ENCODE data around the gene NDUFV1.

DNA sequence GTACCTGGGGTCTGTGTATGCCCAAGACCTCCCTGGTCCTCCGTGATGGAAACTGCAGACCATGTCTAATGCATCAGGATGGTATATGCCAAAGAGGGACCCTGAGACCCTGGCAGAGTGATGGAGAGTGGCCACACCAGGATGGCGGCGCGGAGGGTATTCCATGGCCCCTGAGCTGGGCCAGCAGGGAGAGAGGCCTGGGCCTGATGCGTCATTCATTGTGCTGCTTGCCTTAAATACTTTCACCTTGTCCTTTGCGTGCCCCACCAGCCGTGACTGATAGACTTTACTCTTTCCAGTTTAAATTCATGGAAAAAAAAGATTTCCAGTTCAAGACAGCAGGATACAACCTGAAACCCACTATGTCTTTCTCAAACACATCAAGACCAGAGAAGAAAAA, 5.6 kb upstream of the NDUFV1 start:
- TF ChIP-seq, protein P1, sequence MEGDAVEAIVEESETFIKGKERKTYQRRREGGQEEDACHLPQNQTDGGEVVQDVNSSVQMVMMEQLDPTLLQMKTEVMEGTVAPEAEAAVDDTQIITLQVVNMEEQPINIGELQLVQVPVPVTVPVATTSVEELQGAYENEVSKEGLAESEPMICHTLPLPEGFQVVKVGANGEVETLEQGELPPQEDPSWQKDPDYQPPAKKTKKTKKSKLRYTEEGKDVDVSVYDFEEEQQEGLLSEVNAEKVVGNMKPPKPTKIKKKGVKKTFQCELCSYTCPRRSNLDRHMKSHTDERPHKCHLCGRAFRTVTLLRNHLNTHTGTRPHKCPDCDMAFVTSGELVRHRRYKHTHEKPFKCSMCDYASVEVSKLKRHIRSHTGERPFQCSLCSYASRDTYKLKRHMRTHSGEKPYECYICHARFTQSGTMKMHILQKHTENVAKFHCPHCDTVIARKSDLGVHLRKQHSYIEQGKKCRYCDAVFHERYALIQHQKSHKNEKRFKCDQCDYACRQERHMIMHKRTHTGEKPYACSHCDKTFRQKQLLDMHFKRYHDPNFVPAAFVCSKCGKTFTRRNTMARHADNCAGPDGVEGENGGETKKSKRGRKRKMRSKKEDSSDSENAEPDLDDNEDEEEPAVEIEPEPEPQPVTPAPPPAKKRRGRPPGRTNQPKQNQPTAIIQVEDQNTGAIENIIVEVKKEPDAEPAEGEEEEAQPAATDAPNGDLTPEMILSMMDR (IDR thresholded peaks at IDR 0.05): no peak
- no peak for TF ChIP-seq EZH2 (IDR thresholded peaks at IDR 0.05; ENCODE audit: borderline replicate concordance, insufficient read depth, low read depth, low read length, poor library complexity, severe bottlenecking)
